ENCODE results near the gene FAM240A.

DNA sequence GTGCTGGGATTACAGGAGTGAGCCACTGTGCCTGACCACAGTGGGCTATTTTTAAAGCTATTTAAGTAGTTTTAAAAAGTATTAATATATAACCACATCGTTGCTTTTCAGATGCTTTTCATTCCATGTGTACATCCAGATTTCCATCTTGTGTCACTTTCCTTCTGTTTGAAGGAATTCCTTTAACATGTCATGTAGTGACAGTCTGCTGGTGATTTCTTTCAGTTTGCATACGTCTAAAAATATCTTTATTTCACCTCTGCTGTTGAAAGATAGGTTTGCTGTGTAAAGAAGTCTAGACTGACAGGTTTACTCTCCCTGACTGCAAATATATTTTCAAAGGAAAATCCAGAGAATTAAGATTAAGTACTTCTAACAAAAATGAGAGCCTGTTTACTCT lies 12.2 kb downstream of the FAM240A start:
- TF ChIP-seq, protein P1, sequence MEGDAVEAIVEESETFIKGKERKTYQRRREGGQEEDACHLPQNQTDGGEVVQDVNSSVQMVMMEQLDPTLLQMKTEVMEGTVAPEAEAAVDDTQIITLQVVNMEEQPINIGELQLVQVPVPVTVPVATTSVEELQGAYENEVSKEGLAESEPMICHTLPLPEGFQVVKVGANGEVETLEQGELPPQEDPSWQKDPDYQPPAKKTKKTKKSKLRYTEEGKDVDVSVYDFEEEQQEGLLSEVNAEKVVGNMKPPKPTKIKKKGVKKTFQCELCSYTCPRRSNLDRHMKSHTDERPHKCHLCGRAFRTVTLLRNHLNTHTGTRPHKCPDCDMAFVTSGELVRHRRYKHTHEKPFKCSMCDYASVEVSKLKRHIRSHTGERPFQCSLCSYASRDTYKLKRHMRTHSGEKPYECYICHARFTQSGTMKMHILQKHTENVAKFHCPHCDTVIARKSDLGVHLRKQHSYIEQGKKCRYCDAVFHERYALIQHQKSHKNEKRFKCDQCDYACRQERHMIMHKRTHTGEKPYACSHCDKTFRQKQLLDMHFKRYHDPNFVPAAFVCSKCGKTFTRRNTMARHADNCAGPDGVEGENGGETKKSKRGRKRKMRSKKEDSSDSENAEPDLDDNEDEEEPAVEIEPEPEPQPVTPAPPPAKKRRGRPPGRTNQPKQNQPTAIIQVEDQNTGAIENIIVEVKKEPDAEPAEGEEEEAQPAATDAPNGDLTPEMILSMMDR (IDR thresholded peaks at IDR 0.05; ENCODE audit: low read depth, low read length, poor library complexity, severe bottlenecking) = no peak
- no peak for TF ChIP-seq EZH2phosphoT487 (IDR thresholded peaks at IDR 0.05; ENCODE audit: borderline replicate concordance, low read length)

Data from DOHH2 (cell line).